SK-N-SH (cell line): ENCODE results near the gene FGD4. TPM values are rescaled to one million over a fixed set of nuclear protein-coding genes. Genes with fewer than 3 reads are reported as not detected.
A peak's percentile ranks its signal among the peaks of the same experiment; 100 is the strongest.

Source experiments
- CTCF ChIA-PET: fragments of 300-600, 350-600 bp; formaldehyde crosslinking; extraction: SDS; loops from one replicate; lab custom pipeline; 2021; lab: Yijun Ruan, JAX
- POLR2A ChIA-PET: fragments of 350-600 bp; sonication (Branson Sonifier 250); formaldehyde crosslinking; extraction: SDS; loops from one replicate; lab custom pipeline; 2020; ENCODE audit warnings: antibody characterized with exemption, inconsistent platforms; lab: Yijun Ruan, JAX
- DNase-seq: peaks from one replicate; pipeline ENCODE4 v3.0.0; 2012
- H2AFZ ChIP-seq: fragments of 200-600 bp; sonication (generic); 2 replicates; pipeline ENCODE4 v1.8.1; 2016; ENCODE audit warnings: antibody characterized with exemption, mild to moderate bottlenecking, low read depth
- H3F3A ChIP-seq: fragments of 200-600 bp; sonication (generic); replicated peaks from 2 replicates; pipeline ENCODE3; 2016; ENCODE audit warnings: antibody characterized with exemption, mild to moderate bottlenecking; ENCODE audit not compliant: insufficient read depth
- H3K27ac ChIP-seq, 2 experiments: fragments of 200-500 bp in 1 of 2; fragments of 200-600 bp in 1 of 2; sonication (Bioruptor generic) in 1 of 2; sonication (generic), shearing (Covaris generic) in 1 of 2; 2 replicates each; pipeline versions ENCODE4 v1.5.1 to v1.6.1; 2014 to 2016; ENCODE audit warnings: low read depth in 2 of 2, inconsistent platforms in 1 of 2, low read length in 1 of 2, mild to moderate bottlenecking in 1 of 2, mixed read lengths in 1 of 2
- H3K27me3 ChIP-seq: fragments of 200-600 bp; sonication (generic), shearing (Covaris generic); 2 replicates; pipeline ENCODE4 v1.6.1; 2016; ENCODE audit warnings: mixed run types; ENCODE audit not compliant: insufficient read depth
- H3K36me3 ChIP-seq, 2 experiments: fragments of 200-500 bp in 1 of 2; fragments of 200-600 bp in 1 of 2; sonication (Bioruptor generic) in 1 of 2; sonication (generic) in 1 of 2; replicated peaks in 1 of 2; 2 replicates each; pipeline versions ENCODE3 to v1.5.1; 2014 to 2016; ENCODE audit warnings: low read length in 1 of 2, mild to moderate bottlenecking in 1 of 2; ENCODE audit not compliant: insufficient read depth in 2 of 2, control insufficient read depth in 1 of 2
- H3K4me1 ChIP-seq, 2 experiments: fragments of 200-500 bp in 1 of 2; fragments of 200-600 bp in 1 of 2; sonication (Bioruptor generic) in 1 of 2; sonication (generic), shearing (Covaris generic) in 1 of 2; 2 replicates each; pipeline versions ENCODE4 v1.5.1 to v1.6.1; 2014 to 2016; ENCODE audit warnings: low read depth in 1 of 2, low read length in 1 of 2, mixed run types in 1 of 2; ENCODE audit not compliant: insufficient read depth in 2 of 2, control insufficient read depth in 1 of 2
- H3K4me2 ChIP-seq: fragments of 200-600 bp; sonication (generic), shearing (Covaris generic); 2 replicates; pipeline ENCODE4 v1.6.1; 2017; ENCODE audit warnings: mixed run types
- H3K4me3 ChIP-seq, 2 experiments: fragments of 200-500 bp in 1 of 2; fragments of 200-600 bp in 1 of 2; sonication (Bioruptor generic) in 1 of 2; sonication (generic), shearing (Covaris generic) in 1 of 2; 2 replicates each; pipeline versions ENCODE4 v1.5.1 to v1.8.1; 2014 to 2016; ENCODE audit warnings: low read depth in 2 of 2, inconsistent platforms in 1 of 2, low read length in 1 of 2, mild to moderate bottlenecking in 1 of 2, mixed read lengths in 1 of 2, moderate library complexity in 1 of 2
- H3K79me2 ChIP-seq: fragments of 200-600 bp; sonication (generic); 2 replicates; pipeline ENCODE4 v1.8.1; 2017; ENCODE audit warnings: mild to moderate bottlenecking; ENCODE audit not compliant: insufficient read depth
- H3K9ac ChIP-seq: fragments of 200-600 bp; sonication (generic); 2 replicates; pipeline ENCODE4 v1.6.1; 2017; ENCODE audit warnings: mixed run types
- H3K9me2 ChIP-seq: fragments of 200-600 bp; sonication (generic); 2 replicates; pipeline ENCODE4 v1.6.1; 2017; ENCODE audit warnings: mixed run types
- H3K9me3 ChIP-seq: fragments of 200-600 bp; sonication (generic); 2 replicates; pipeline ENCODE4 v1.6.1; 2017; ENCODE audit warnings: mixed run types, mild to moderate bottlenecking, moderate library complexity
- H4K20me1 ChIP-seq: fragments of 200-600 bp; sonication (generic); 2 replicates; pipeline ENCODE4 v1.6.1; 2017; ENCODE audit warnings: mild to moderate bottlenecking, mixed run types; ENCODE audit not compliant: insufficient read depth
- CHD2 ChIP-seq: fragments of 150-350 bp; IDR thresholded peaks from 2 replicates; pipeline ENCODE4 v1.6.1; 2018; ENCODE audit warnings: low read length; ENCODE audit not compliant: partially characterized antibody
- FOSL2 ChIP-seq: IDR thresholded peaks from 2 replicates; pipeline ENCODE4 v1.4.0; 2012; ENCODE audit warnings: low read depth, mild to moderate bottlenecking, moderate library complexity, borderline replicate concordance
- FOXM1 ChIP-seq: IDR thresholded peaks from 2 replicates; pipeline ENCODE4 v1.4.0; 2012; ENCODE audit warnings: low read depth, mild to moderate bottlenecking
- GABPA ChIP-seq: IDR thresholded peaks from 2 replicates; pipeline ENCODE4 v1.4.0; 2012; ENCODE audit warnings: low read depth, mild to moderate bottlenecking
- JUND ChIP-seq: IDR thresholded peaks from 2 replicates; pipeline ENCODE4 v1.4.0; 2012
- NFIC ChIP-seq: IDR thresholded peaks from 2 replicates; pipeline ENCODE4 v1.4.0; 2012; ENCODE audit warnings: borderline replicate concordance
- POLR2AphosphoS5 ChIP-seq: IDR thresholded peaks from 2 replicates; pipeline ENCODE4 v1.6.1; 2012; ENCODE audit warnings: low read depth, low read length
- RFX5 ChIP-seq: IDR thresholded peaks from 2 replicates; pipeline ENCODE4 v1.6.1; 2012; ENCODE audit warnings: mild to moderate bottlenecking, improper control_type of control experiment, low read length
- SIN3A ChIP-seq: IDR thresholded peaks from 2 replicates; pipeline ENCODE4 v1.6.1; 2012; ENCODE audit warnings: low read depth, mild to moderate bottlenecking, low read length, moderate library complexity, borderline replicate concordance
- SMC3 ChIP-seq: IDR thresholded peaks from 2 replicates; pipeline ENCODE4 v1.6.1; 2012; ENCODE audit warnings: low read depth, low read length, improper control_type of control experiment
- TAF1 ChIP-seq: IDR thresholded peaks from 2 replicates; pipeline ENCODE4 v1.6.1; 2012; ENCODE audit warnings: low read depth, mild to moderate bottlenecking, low read length, moderate library complexity, borderline replicate concordance
- YY1 ChIP-seq: IDR thresholded peaks from 2 replicates; pipeline ENCODE4 v1.4.0; 2012; ENCODE audit warnings: low read depth, mild to moderate bottlenecking
- WGBS: methylation state at CpG from one replicate; pipeline ENCODE4 v1.1.6; 2017; ENCODE audit warnings: low lambda C conversion rate; 5-methylcytosine and 5-hydroxymethylcytosine counted together
- polyA plus RNA-seq, 3 experiments: library from polyadenylated mRNA; depleted of rRNA; stranded (reverse); fragments of >200 nt; gene quantifications; 2 replicates each; pipeline ENCODE4 v1.2.3, GENCODE V29; 2012
- TF ChIP-seq, protein P1 (sequence below): IDR thresholded peaks from 2 replicates; pipeline ENCODE4; 2012
- TF ChIP-seq, protein P2 (sequence below): IDR thresholded peaks from 2 replicates; pipeline ENCODE4 v1.6.1; 2012; ENCODE audit warnings: mild to moderate bottlenecking, low read depth, low read length, moderate library complexity
- TF ChIP-seq, protein P3 (sequence below): fragments of 150-350 bp; IDR thresholded peaks from 2 replicates; pipeline ENCODE4 v1.6.1; 2016; ENCODE audit warnings: mild to moderate bottlenecking, low read depth, low read length
- TF ChIP-seq, protein P4 (sequence below): IDR thresholded peaks from 2 replicates; pipeline ENCODE4 v1.4.0; 2012; ENCODE audit warnings: low read depth

FGD4 gene
- polyA plus RNA-seq, 1 of the 3 experiments (the other 2 are of a cell fraction): 0.26 TPM

DNA sequence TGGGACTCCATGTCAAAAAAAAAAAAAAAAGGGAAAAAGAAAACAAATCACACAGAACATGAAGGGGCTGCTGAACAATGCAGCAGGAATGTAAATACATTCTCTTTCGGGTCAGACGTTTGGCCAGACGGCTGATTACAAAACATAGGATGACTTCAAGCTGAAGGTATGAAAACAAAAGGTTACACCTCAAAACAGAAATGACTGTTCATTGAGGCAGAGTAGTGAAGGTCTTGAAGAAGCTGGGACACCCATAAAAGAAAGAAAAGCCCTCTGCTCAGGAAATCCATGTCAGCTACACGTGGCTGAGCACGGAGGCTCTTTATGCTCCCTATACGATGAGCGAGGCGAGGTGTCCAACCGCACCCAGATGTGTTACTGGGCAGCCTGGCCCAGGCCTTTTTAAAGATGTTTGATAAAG, 37.7 kb downstream of the FGD4 start:
- H4K20me1 ChIP-seq: no peaks in the 10 kb centered on the region
- H2AFZ ChIP-seq: no peak overlapping the region
- no peak overlapping the region for H3K4me3 ChIP-seq
- H3K27ac ChIP-seq: no peak overlapping the region
- no peaks in the 10 kb centered on the region for H3K36me3 ChIP-seq
- no peak overlapping the region for H3K4me2 ChIP-seq
- TF ChIP-seq, protein P1, sequence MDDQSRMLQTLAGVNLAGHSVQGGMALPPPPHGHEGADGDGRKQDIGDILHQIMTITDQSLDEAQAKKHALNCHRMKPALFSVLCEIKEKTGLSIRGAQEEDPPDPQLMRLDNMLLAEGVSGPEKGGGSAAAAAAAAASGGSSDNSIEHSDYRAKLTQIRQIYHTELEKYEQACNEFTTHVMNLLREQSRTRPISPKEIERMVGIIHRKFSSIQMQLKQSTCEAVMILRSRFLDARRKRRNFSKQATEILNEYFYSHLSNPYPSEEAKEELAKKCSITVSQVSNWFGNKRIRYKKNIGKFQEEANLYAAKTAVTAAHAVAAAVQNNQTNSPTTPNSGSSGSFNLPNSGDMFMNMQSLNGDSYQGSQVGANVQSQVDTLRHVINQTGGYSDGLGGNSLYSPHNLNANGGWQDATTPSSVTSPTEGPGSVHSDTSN: no peak
- TF ChIP-seq FOSL2 (0 out of 2 replicates have a peak, but pooled peaks have one; percentile 11), JUND (0 out of 2 replicates have a peak, but pooled peaks have one; percentile 32)
- H3K4me1 ChIP-seq: no peaks in the 10 kb centered on the region
- no peaks in the 10 kb centered on the region for H3K27me3 ChIP-seq
- no peaks in the 10 kb centered on the region for H3F3A ChIP-seq
- ChIA-PET CTCF (interaction anchor here (1.3 kb wide), 1 partner anchor 220 kb away, joined by 5 read pairs; no protein-coding TSS in a partner anchor), POLR2A (no interaction called here)
- H3K9me2 ChIP-seq: no peaks in the 10 kb centered on the region
- H3K79me2 ChIP-seq: no peaks in the 10 kb centered on the region
- no peak overlapping the region for H3K9ac ChIP-seq
- 63% methylated on average over 9 of the region's 9 CpGs for WGBS
- DNase-seq: no peak
- H3K9me3 ChIP-seq: no peaks in the 10 kb centered on the region

DNA sequence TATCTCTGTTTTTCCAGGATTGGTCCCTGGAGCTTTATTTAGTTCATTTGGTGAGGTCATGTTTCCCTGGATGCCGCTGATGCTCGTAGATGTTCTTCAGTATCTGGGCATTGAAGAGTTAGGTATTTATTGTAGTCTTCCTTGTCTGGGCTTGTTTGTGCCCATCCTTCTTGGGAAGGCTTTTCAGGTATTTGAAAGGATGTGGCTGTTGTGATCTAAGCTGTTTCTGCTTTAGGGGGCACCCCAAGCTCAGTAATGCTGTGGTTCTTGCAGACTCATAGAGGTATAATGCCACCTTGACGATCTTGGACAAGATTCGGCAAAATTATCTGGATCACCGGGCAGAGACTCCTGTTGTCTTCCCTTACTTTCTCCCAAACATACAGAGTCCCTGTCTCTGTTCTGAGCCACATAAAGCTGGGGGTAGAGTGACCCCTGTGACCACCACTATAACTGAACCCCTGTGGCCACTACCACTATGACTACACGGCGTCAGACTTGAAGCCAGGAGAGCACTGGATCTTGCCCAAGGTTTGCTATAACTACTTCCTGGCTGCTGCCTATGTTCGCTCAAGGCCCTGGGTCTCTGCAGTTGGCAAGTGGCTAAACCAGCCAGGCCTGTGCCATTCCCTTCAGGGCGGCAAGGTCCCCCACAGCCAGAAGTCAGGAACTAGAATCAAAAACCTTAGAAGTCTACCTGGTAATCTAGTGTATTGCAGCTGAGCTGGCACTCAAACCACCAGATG, 40.9 kb downstream of the FGD4 start:
- WGBS: 92% methylated on average over 5 of the region's 9 CpGs
- POLR2A ChIA-PET: no interaction called here
- H3K4me3 ChIP-seq: no peak overlapping the region

DNA sequence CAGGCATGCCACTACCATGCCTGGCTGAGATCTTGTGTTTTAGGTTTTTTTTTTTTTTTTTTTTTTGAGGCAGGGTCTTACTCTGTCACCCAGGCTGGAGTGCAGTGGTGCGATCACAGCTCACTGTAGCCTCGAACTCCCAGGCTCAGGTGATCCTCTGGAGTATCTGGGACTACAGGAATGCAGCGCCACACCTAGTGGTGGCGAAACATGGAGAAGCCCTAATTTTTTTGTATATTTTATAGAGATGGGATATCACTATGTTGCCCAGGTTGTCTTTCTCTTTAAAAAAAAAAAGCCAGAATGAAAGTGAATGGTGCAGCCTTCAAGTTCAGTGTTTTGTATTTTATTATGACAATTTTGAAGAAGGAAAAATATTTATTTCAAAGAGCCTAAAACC, 44.1 kb downstream of the FGD4 start:
- no peaks in the 10 kb centered on the region for H4K20me1 ChIP-seq
- H2AFZ ChIP-seq: no peak overlapping the region
- H3F3A ChIP-seq: no peaks in the 10 kb centered on the region
- H3K79me2 ChIP-seq: no peaks in the 10 kb centered on the region
- no peak for DNase-seq
- no peak overlapping the region for H3K4me3 ChIP-seq
- WGBS: 90% methylated on average over 4 of the region's 4 CpGs
- ChIA-PET POLR2A (no interaction called here), CTCF (interaction anchor here (1.7 kb wide), 1 partner anchor 12 kb away, joined by 7 read pairs; no protein-coding TSS in a partner anchor)
- H3K4me2 ChIP-seq: no peak overlapping the region
- H3K9me3 ChIP-seq: no peaks in the 10 kb centered on the region
- H3K9me2 ChIP-seq: no peaks in the 10 kb centered on the region
- H3K27ac ChIP-seq: no peak overlapping the region
- H3K9ac ChIP-seq: no peak overlapping the region
- peaks cover 0 to 5% of the 10 kb centered on the region in 2 experiments; a peak in 1 of 4 replicates for H3K4me1 ChIP-seq
- no peaks in the 10 kb centered on the region for H3K27me3 ChIP-seq
- H3K36me3 ChIP-seq: no peaks in the 10 kb centered on the region
- TF ChIP-seq SMC3: no peak
- no peak for TF ChIP-seq SIN3A
- TF ChIP-seq CHD2: no peak
- TF ChIP-seq YY1: no peak
- TF ChIP-seq POLR2AphosphoS5: no peak
- TF ChIP-seq, protein P2, sequence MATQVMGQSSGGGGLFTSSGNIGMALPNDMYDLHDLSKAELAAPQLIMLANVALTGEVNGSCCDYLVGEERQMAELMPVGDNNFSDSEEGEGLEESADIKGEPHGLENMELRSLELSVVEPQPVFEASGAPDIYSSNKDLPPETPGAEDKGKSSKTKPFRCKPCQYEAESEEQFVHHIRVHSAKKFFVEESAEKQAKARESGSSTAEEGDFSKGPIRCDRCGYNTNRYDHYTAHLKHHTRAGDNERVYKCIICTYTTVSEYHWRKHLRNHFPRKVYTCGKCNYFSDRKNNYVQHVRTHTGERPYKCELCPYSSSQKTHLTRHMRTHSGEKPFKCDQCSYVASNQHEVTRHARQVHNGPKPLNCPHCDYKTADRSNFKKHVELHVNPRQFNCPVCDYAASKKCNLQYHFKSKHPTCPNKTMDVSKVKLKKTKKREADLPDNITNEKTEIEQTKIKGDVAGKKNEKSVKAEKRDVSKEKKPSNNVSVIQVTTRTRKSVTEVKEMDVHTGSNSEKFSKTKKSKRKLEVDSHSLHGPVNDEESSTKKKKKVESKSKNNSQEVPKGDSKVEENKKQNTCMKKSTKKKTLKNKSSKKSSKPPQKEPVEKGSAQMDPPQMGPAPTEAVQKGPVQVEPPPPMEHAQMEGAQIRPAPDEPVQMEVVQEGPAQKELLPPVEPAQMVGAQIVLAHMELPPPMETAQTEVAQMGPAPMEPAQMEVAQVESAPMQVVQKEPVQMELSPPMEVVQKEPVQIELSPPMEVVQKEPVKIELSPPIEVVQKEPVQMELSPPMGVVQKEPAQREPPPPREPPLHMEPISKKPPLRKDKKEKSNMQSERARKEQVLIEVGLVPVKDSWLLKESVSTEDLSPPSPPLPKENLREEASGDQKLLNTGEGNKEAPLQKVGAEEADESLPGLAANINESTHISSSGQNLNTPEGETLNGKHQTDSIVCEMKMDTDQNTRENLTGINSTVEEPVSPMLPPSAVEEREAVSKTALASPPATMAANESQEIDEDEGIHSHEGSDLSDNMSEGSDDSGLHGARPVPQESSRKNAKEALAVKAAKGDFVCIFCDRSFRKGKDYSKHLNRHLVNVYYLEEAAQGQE: no peak
- TF ChIP-seq TAF1: no peak
- TF ChIP-seq NFIC: no peak
- TF ChIP-seq, protein P3, sequence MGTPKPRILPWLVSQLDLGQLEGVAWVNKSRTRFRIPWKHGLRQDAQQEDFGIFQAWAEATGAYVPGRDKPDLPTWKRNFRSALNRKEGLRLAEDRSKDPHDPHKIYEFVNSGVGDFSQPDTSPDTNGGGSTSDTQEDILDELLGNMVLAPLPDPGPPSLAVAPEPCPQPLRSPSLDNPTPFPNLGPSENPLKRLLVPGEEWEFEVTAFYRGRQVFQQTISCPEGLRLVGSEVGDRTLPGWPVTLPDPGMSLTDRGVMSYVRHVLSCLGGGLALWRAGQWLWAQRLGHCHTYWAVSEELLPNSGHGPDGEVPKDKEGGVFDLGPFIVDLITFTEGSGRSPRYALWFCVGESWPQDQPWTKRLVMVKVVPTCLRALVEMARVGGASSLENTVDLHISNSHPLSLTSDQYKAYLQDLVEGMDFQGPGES: no peak

More for the DNA sequence above, 40.9 kb downstream of the FGD4 start:
- H3K79me2 ChIP-seq: no peaks in the 10 kb centered on the region
- CTCF ChIA-PET: interaction anchor here (1.6 kb wide), 1 partner anchor 16 kb away, joined by 5 read pairs; no protein-coding TSS in a partner anchor
- H3K27me3 ChIP-seq: no peaks in the 10 kb centered on the region
- H3K4me1 ChIP-seq: peaks cover 0 to 5% of the 10 kb centered on the region in 2 experiments; a peak in 1 of 4 replicates
- H3F3A ChIP-seq: no peaks in the 10 kb centered on the region
- DNase-seq: no peak
- H3K4me2 ChIP-seq: no peak overlapping the region
- H4K20me1 ChIP-seq: no peaks in the 10 kb centered on the region
- H3K9ac ChIP-seq: no peak overlapping the region
- TF ChIP-seq, protein P4, sequence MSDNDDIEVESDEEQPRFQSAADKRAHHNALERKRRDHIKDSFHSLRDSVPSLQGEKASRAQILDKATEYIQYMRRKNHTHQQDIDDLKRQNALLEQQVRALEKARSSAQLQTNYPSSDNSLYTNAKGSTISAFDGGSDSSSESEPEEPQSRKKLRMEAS: no peak
- TF ChIP-seq RFX5 (no peak), FOXM1 (no peak), GABPA (no peak)
- no peak overlapping the region for H2AFZ ChIP-seq
- no peaks in the 10 kb centered on the region for H3K9me3 ChIP-seq
- no peak overlapping the region for H3K27ac ChIP-seq
- no peaks in the 10 kb centered on the region for H3K9me2 ChIP-seq
- H3K36me3 ChIP-seq: no peaks in the 10 kb centered on the region
